Aorta (tissue), 5 donors: ENCODE results near the gene ACAD10. TPM values are rescaled to one million over a fixed set of nuclear protein-coding genes. Genes with fewer than 3 reads are reported as not detected.
A peak's percentile ranks its signal among the peaks of the same experiment; 100 is the strongest.
"Not testable (repeated sequence)": the region's sequence is repeated elsewhere in the genome, so short reads cannot be mapped to it uniquely, and the experiment has no call there.

ENCODE experiments used
- ATAC-seq: fragments of 200-7000 bp; cut with Tn5 transposase; one replicate; pipeline ENCODE4 v1.9.1; 2022; ENCODE audit warnings: moderate library complexity; ENCODE audit not compliant: low FRiP score
- DNase-seq, 2 donors: peaks; one replicate each; pipeline ENCODE4 v3.0.0-alpha.2; 2020
- H3K27ac ChIP-seq, 2 donors: one replicate each; pipeline ENCODE4 v1.5.1; 2013; ENCODE audit warnings: low read length in 2 of 2, mild to moderate bottlenecking in 2 of 2, moderate library complexity in 2 of 2, control low read depth in 1 of 2, inconsistent platforms in 1 of 2, low read depth in 1 of 2
- H3K27me3 ChIP-seq, 2 donors: one replicate each; pipeline ENCODE4 v1.6.1; 2013; ENCODE audit warnings: control low read depth in 1 of 2, low read length in 1 of 2, mild to moderate bottlenecking in 1 of 2, moderate library complexity in 1 of 2; ENCODE audit not compliant: insufficient read depth in 2 of 2, control insufficient read depth in 1 of 2
- H3K36me3 ChIP-seq, 2 donors: one replicate each; pipeline ENCODE4 v1.6.1; 2013; ENCODE audit warnings: control low read depth in 1 of 2, low read length in 1 of 2, mild to moderate bottlenecking in 1 of 2; ENCODE audit not compliant: insufficient read depth in 2 of 2, control insufficient read depth in 1 of 2
- H3K4me1 ChIP-seq, 2 donors: one replicate each; pipeline ENCODE4 v1.6.1; 2013; ENCODE audit warnings: low read length in 2 of 2, control low read depth in 1 of 2, mild to moderate bottlenecking in 1 of 2, moderate library complexity in 1 of 2; ENCODE audit not compliant: insufficient read depth in 2 of 2, control insufficient read depth in 1 of 2
- H3K4me3 ChIP-seq, 2 donors: one replicate each; pipeline ENCODE4 v1.5.1; 2013; ENCODE audit warnings: low read length in 2 of 2, control low read depth in 1 of 2, mild to moderate bottlenecking in 1 of 2
- H3K9me3 ChIP-seq: one replicate; pipeline ENCODE4 v1.6.1; 2013; ENCODE audit warnings: mild to moderate bottlenecking, low read length; ENCODE audit not compliant: control insufficient read depth
- WGBS, 2 donors: extraction: QIAGEN DNeasy Blood & Tissue Kit; methylation state at CpG; one replicate each; pipeline ENCODE4 v1.1.7; 2013; 5-methylcytosine and 5-hydroxymethylcytosine counted together
- intact Hi-C, 2 donors: fragments of 100-400 bp; cut with DNase I; formaldehyde crosslinking; loops; one replicate each; pipeline versions ENCODE4 v1.14.2 to v1.15.0; 2022
- polyA plus RNA-seq, 2 donors: library from polyadenylated mRNA; stranded (reverse); fragments of 200-250 nt; gene quantifications; one replicate each; pipeline ENCODE4 v1.2.3, GENCODE V29; 2013
- total RNA-seq, 2 donors: library from RNA; stranded (reverse); fragmentation: NEBNext Ultra II Directional; extraction: Animal tissue kit (Norgen Biotek cat#: 25700); gene quantifications; one replicate each; pipeline ENCODE4 v1.2.1, GENCODE V29; 2021
- donor health status: healthy with polysubstance abuse.
- donor health status: Bipolar disorder and iron deficiency.
- donor health status: DM: no; HTN: no; CAD: no.
- donor health status: DM: no; HTN: no; CAD: no.
- donor health status: DM: yes; HTN: yes; CAD: no.

ACAD10 gene
- total and polyA plus RNA-seq, 4 donors, result 7.0 to 27.9 (median 15.6) TPM

- ATAC-seq, result no peak
- Histone ChIP-seq H3K36me3 (peaks cover 2 to 5% of the 10 kb centered on the region in 2 donors), H3K4me3 (no peak overlapping the region), H3K27me3 (no peaks in the 10 kb centered on the region), H3K9me3 (no peaks in the 10 kb centered on the region), H3K27ac (no peak overlapping the region), H3K4me1 (no peaks in the 10 kb centered on the region)
- DNase-seq, result no peak
- WGBS, 2 donors, result 93 to 94% methylated on average over 5 of the region's 5 CpGs
- intact Hi-C loops, result loop anchor here in 1 of 2 donors (10.0 kb wide), 1 partner anchor 162 kb away; no protein-coding TSS in a partner anchor
Measured at GRCh38 chr12:111677186-111677585, 8.7 kb upstream of the ACAD10 start.

GRCh38 chr12:111684485-111685198 lies 1.2 kb upstream of the ACAD10 start:
- intact Hi-C loops, result loop anchor here (5.0 to 10.0 kb wide), 2 partner anchors 280 to 443 kb away; partner anchors contain the start of genes SH2B3 (in 1 of the 2) and TRAFD1 (in 1 of the 2)
- ATAC-seq, H3K36me3 ChIP-seq, H3K27me3 ChIP-seq, H3K4me1 ChIP-seq, H3K9me3 ChIP-seq, H3K27ac ChIP-seq, DNase-seq: not testable (repeated sequence)
- peak overlapping the region; percentile 69 to 82 for H3K4me3 ChIP-seq
- WGBS, 2 donors, result 80 to 81% methylated on average over 13 of the region's 13 CpGs

- intact Hi-C loops, result loop anchor here (5.0 to 10.0 kb wide), 2 partner anchors 281 to 442 kb away; partner anchors contain the start of genes SH2B3 (in 1 of the 2) and TRAFD1 (in 1 of the 2)
- H3K27me3 ChIP-seq, result no peaks in the 10 kb centered on the region
- 0% methylated on average over 36 of the region's 36 CpGs for WGBS, 2 donors
- H3K4me3 ChIP-seq, result peak overlapping the region; percentile 69 to 82
- ATAC-seq (no peak), DNase-seq (no peak)
- no peaks in the 10 kb centered on the region for H3K36me3 ChIP-seq
- H3K27ac ChIP-seq, result peak overlapping the region in 1 of 2 donors; percentile 45
- peaks cover 0 to 3% of the 10 kb centered on the region in 2 donors for H3K4me1 ChIP-seq
- H3K9me3 ChIP-seq, result no peaks in the 10 kb centered on the region
Measured at GRCh38 chr12:111685322-111685810, 487 bp upstream of the ACAD10 start.

GRCh38 chr12:111686574-111687105 lies 787 bp downstream of the ACAD10 start:
- no peak overlapping the region for H3K27ac ChIP-seq

GRCh38 chr12:111687255-111687654 lies 1.4 kb downstream of the ACAD10 start:
- Histone ChIP-seq H3K4me1 (peaks cover 0 to 3% of the 10 kb centered on the region in 2 donors), H3K27ac (no peak overlapping the region), H3K27me3 (no peaks in the 10 kb centered on the region), H3K9me3 (no peaks in the 10 kb centered on the region), H3K4me3 (no peak overlapping the region), H3K36me3 (no peaks in the 10 kb centered on the region)
- intact Hi-C loops, result loop anchor here (5.0 to 10.0 kb wide), 2 partner anchors 282 to 440 kb away; partner anchors contain the start of genes SH2B3 (in 1 of the 2) and TRAFD1 (in 1 of the 2)
- DNase-seq (no peak), ATAC-seq (no peak)
- WGBS, 2 donors, result 53 to 56% methylated on average over 2 of the region's 2 CpGs

More at GRCh38 chr12:111686574-111687105, 787 bp downstream of the ACAD10 start:
- H3K9me3 ChIP-seq, result no peaks in the 10 kb centered on the region
- H3K4me3 ChIP-seq, result peak overlapping the region; percentile 69 to 82
- intact Hi-C loops, result loop anchor here (5.0 to 10.0 kb wide), 2 partner anchors 282 to 441 kb away; partner anchors contain the start of genes SH2B3 (in 1 of the 2) and TRAFD1 (in 1 of the 2)
- H3K4me1 ChIP-seq, result peaks cover 0 to 3% of the 10 kb centered on the region in 2 donors
- 16 to 21% methylated on average over 15 of the region's 15 CpGs for WGBS, 2 donors
- DNase-seq (no peak), ATAC-seq (no peak)
- H3K36me3 ChIP-seq, result no peaks in the 10 kb centered on the region
- no peaks in the 10 kb centered on the region for H3K27me3 ChIP-seq

- DNase-seq (no peak), ATAC-seq (no peak)
- Histone ChIP-seq H3K4me3 (no peak overlapping the region), H3K9me3 (no peaks in the 10 kb centered on the region), H3K27ac (no peak overlapping the region), H3K4me1 (peaks cover 0 to 3% of the 10 kb centered on the region in 2 donors), H3K27me3 (no peaks in the 10 kb centered on the region), H3K36me3 (no peaks in the 10 kb centered on the region)
- intact Hi-C loops, result loop anchor here (5.0 to 10.0 kb wide), 2 partner anchors 283 to 439 kb away; partner anchors contain the start of genes SH2B3 (in 1 of the 2) and TRAFD1 (in 1 of the 2)
- WGBS, 2 donors, result 88 to 89% methylated on average over 10 of the region's 10 CpGs
Measured at GRCh38 chr12:111687952-111688351, 2.1 kb downstream of the ACAD10 start.

GRCh38 chr12:111691262-111691661 lies 5.4 kb downstream of the ACAD10 start:
- no peaks in the 10 kb centered on the region for H3K27me3 ChIP-seq
- H3K27ac ChIP-seq, result no peak overlapping the region
- ATAC-seq, result no peak
- DNase-seq, result no peak
- no peaks in the 10 kb centered on the region for H3K4me1 ChIP-seq
- intact Hi-C loops, result no loop called here
- no peaks in the 10 kb centered on the region for H3K9me3 ChIP-seq
- H3K4me3 ChIP-seq, result no peak overlapping the region
- H3K36me3 ChIP-seq, result no peaks in the 10 kb centered on the region
- WGBS, 2 donors, result 94 to 95% methylated on average over 3 of the region's 3 CpGs

- no peaks in the 10 kb centered on the region for H3K36me3 ChIP-seq
Measured at GRCh38 chr12:111692575-111693210, 6.8 kb downstream of the ACAD10 start.

More at GRCh38 chr12:111692575-111693210, 6.8 kb downstream of the ACAD10 start:
- ATAC-seq (no peak), DNase-seq (no peak)
- Histone ChIP-seq H3K4me1 (no peaks in the 10 kb centered on the region), H3K9me3 (no peaks in the 10 kb centered on the region), H3K4me3 (no peak overlapping the region), H3K27ac (no peak overlapping the region), H3K27me3 (no peaks in the 10 kb centered on the region)
- intact Hi-C loops, result no loop called here
- 86 to 88% methylated on average over 15 of the region's 15 CpGs for WGBS, 2 donors
